Body of pancreas (tissue), 4 donors: ENCODE data around the gene MEIOC.

Experiments
- POLR2A ChIP-seq, 3 donors: fragments of 450-650 bp; IDR thresholded peaks; one replicate each; pipeline ENCODE4 v1.6.1; 2016; ENCODE audit warnings: antibody characterized with exemption in 3 of 3, mild to moderate bottlenecking in 2 of 3
- TF ChIP-seq, protein P1 (sequence below), 7 experiments: fragments of 450-650 bp in 4 of 7; fragments of 200-600 bp in 3 of 7; sonication (generic) in 3 of 7; IDR thresholded peaks; one replicate each; pipeline ENCODE4 v1.5.1; 2016 to 2019; ENCODE audit warnings: antibody characterized with exemption in 7 of 7

DNA sequence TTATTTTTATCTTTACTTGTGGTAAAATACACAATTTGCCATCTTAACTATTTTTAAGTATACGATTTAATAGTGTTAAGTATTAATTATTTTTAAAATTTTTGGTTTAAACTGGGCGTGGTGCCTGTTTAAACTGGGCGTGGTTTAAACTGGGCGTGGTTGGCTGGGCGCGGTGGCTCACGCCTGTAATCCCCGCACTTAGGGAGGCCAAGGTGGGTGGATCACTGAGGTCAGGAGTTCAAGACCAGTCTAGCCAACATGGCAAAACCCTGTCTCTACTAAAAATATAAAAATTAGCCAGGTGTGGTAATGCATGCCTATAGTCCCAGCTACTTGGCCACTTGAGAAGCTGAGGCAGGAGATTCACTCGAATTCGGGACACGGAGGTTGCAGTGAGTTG, 37.3 kb downstream of the MEIOC start:
- TF ChIP-seq, protein P1, sequence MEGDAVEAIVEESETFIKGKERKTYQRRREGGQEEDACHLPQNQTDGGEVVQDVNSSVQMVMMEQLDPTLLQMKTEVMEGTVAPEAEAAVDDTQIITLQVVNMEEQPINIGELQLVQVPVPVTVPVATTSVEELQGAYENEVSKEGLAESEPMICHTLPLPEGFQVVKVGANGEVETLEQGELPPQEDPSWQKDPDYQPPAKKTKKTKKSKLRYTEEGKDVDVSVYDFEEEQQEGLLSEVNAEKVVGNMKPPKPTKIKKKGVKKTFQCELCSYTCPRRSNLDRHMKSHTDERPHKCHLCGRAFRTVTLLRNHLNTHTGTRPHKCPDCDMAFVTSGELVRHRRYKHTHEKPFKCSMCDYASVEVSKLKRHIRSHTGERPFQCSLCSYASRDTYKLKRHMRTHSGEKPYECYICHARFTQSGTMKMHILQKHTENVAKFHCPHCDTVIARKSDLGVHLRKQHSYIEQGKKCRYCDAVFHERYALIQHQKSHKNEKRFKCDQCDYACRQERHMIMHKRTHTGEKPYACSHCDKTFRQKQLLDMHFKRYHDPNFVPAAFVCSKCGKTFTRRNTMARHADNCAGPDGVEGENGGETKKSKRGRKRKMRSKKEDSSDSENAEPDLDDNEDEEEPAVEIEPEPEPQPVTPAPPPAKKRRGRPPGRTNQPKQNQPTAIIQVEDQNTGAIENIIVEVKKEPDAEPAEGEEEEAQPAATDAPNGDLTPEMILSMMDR (IDR thresholded peaks at IDR 0.05) = no peak
- no peak for TF ChIP-seq POLR2A (IDR thresholded peaks at IDR 0.05)
